GM10248 (cell line): ENCODE results near the gene SMTNL1.

Source experiments
- CTCF ChIA-PET: fragments of 300-600 bp; sonication (Branson Sonifier 250); formaldehyde crosslinking; extraction: SDS; loops from one replicate; lab custom pipeline; 2021; ENCODE audit warnings: antibody characterized with exemption; lab: Yijun Ruan, JAX
- POLR2A ChIA-PET: fragments of 350-650 bp; sonication (Branson Sonifier 250); formaldehyde crosslinking; extraction: SDS; loops from one replicate; lab custom pipeline; 2020; ENCODE audit warnings: antibody characterized with exemption; lab: Yijun Ruan, JAX
- DNase-seq: peaks from one replicate; pipeline ENCODE4 v3.0.0; 2012; ENCODE audit errors: extremely low spot score
- CTCF ChIP-seq: IDR thresholded peaks from 2 replicates; pipeline ENCODE4 v1.5.1; 2012; ENCODE audit warnings: mild to moderate bottlenecking, low read depth; ENCODE audit errors: extremely low read depth, missing control alignments, control extremely low read depth

SMTNL1 gene

GRCh38 chr11:57500515-57500914 lies 36.9 kb upstream of the SMTNL1 start:
- CTCF ChIA-PET, result interaction anchor here (3.7 to 9.9 kb wide), 4 partner anchors 8 to 141 kb away, joined by 13 to 152 read pairs (median 25); no protein-coding TSS in a partner anchor
- POLR2A ChIA-PET, result no interaction called here
- DNase-seq, result no peak
- TF ChIP-seq CTCF, result no peak

- ChIA-PET POLR2A (no interaction called here), CTCF (interaction anchor here (3.7 to 9.9 kb wide), 4 partner anchors 8 to 141 kb away, joined by 13 to 152 read pairs (median 25); no protein-coding TSS in a partner anchor)
- no peak for DNase-seq
- TF ChIP-seq CTCF, result no peak
Observed at GRCh38 chr11:57500926-57501325, 36.5 kb upstream of the SMTNL1 start.

- no peak for TF ChIP-seq CTCF
- POLR2A ChIA-PET, result no interaction called here
- CTCF ChIA-PET, result interaction anchor here (0.8 to 9.9 kb wide), 12 partner anchors 9 to 140 kb away, joined by 3 to 152 read pairs (median 5); partner anchors contain the start of gene SLC43A1
- no peak for DNase-seq
Observed at GRCh38 chr11:57501953-57502352, 35.4 kb upstream of the SMTNL1 start.

- no peak for TF ChIP-seq CTCF
Observed at GRCh38 chr11:57502376-57502775, 35.0 kb upstream of the SMTNL1 start.

DNA sequence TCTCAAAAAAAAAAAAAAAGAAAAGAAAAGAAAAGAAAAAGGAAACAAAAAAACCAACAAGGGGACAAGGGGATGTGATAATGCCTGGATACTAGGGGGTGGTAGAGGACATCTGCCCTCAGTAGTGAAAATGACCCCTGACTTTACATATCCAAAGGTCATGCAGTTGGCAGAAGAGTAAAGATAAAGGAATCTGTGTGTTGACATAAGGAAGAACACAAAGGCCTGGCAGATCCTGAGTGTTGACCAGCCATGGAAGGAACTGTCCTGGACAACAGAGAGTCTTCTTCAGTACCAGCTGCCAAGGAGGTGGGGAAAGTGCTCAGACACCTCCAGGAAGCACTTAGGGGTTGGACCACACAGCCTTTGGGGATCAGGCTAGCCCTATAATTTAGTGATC lies 34.5 kb upstream of the SMTNL1 start:
- ChIA-PET CTCF (interaction anchor here (0.6 to 9.9 kb wide), 10 partner anchors 10 to 139 kb away, joined by 3 to 152 read pairs (median 5); partner anchors contain the start of gene SLC43A1), POLR2A (no interaction called here)
- no peak for DNase-seq
- no peak for TF ChIP-seq CTCF

More at GRCh38 chr11:57502376-57502775, 35.0 kb upstream of the SMTNL1 start:
- ChIA-PET POLR2A (no interaction called here), CTCF (interaction anchor here (0.8 to 9.9 kb wide), 11 partner anchors 10 to 139 kb away, joined by 3 to 152 read pairs (median 5); partner anchors contain the start of gene SLC43A1)
- DNase-seq, result no peak

DNA sequence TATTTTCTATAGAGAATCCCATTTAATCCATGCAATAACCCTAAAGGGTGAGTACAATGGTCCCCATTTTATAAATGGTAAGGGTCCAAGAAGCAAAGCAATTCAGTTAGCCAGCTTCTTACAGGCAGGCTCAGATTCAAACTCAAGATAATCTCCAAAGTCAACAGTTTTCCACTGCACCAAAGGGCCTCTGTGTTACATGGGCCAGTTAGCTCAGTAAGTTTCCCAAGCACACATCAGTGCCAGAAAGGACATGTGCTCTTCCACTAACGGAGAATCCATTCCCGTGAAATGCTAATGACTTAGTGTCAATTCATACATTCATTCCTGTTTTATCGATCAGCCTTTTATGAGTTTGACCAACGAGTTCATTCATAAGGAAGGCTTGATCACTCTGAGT lies 32.9 kb upstream of the SMTNL1 start:
- ChIA-PET CTCF (interaction anchor here (1.0 to 9.9 kb wide), 5 partner anchors 12 to 66 kb away, joined by 3 to 152 read pairs (median 5); no protein-coding TSS in a partner anchor), POLR2A (no interaction called here)
- DNase-seq, result no peak
- TF ChIP-seq CTCF, result no peak
